Measurements from ENCODE around the gene CYRIA. TPM values are rescaled to one million over a fixed set of nuclear protein-coding genes. Genes with fewer than 3 reads are reported as not detected.

The CYRIA gene
- 1 to 10 TPM; 2.4 to 6.4 TPM for total RNA-seq
- long read RNA-seq, partial matches to known transcripts: 0 of 1 reads
- long read RNA-seq, other reads (novel, unspliced or antisense): 1 of 1 reads

DNA sequence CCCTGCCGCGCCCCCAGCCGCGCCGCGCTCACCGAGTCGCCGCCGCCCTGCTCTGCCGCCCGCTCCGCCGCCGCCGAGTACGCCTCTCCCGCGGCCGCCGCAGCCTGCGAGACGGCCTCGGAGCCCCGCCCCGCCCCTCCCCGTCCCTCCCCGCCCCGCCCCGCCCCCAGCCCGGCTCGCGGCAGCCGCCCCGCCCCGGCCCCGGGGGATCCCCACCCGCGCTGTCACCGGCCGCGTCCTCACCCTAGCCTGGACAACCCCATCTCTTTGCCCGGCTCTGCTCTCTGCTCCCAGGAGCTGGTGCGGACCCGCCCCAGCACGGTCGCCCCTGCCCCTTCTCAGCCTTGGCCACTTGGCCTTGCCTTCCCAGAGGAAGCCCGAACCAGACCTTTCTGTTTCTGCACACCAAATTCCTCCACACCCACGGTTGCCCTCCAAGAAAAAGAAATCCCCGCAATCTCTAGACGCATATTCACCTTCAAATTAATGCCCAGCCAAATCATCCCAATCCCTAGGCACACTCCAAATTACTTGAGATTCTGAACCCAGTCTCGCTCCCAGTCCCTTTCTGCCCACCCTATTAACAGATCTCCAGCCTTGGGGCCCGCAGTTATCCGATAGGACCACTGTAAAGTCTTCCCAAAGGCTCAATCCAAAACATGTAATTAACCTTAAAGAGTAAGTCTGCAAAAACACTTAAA is at the start of gene CYRIA:
Gene CYRIA (minus strand): TSS at position 87 of the 701 bp plus-strand sequence. CDS start 77,715 bp downstream, outside the sequence.
- ATAC-seq (peak; percentile 91), DNase-seq (peak; percentile 54 to 75)
- intact Hi-C loops (cut with DNase I, micrococcal nuclease): no loop called here

DNA sequence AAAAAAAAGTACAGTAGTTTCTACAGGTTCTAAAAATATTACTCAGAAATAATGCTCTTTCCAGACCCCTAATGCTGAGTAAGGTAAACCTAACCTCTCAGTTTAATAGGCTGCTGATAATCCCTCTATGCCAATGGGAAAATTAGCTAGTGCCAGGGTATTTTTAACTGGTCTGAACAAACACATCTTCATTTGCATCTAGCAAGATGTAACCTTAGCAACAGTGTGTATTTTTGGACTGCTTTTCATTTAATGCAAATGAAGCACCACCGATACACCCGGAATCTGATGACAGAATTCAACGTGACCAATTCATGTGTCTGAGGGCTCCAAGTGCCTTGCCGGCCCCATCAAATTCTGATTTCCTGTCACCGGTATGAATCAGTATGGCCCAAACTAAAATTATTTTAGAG is 47.4 kb upstream of the CYRIA start:
- ATAC-seq: no peak
- no peak for DNase-seq
- intact Hi-C loops (cut with DNase I, micrococcal nuclease): no loop called here

DNA sequence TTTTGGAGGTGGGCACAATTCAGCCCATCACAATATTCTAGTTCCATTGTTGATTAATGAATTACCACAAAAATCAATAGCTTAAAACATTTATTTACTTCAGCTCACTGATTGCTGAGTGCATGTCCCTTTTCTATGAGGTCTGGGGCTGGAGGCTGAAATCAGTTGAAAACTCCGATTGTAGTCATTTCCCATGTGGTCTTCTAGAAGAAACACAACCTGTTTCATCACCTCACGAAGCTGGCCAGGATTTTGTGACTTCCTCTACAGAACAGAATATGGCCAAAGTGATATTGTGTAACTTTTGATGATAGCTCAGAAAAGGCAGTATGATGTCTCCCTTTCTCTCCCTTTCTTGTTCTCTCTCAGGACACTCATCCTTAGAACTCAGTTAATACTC is 44.1 kb upstream of the CYRIA start:
- ATAC-seq: no peak
- no peak for DNase-seq
- intact Hi-C loops (cut with DNase I, micrococcal nuclease): no loop called here

DNA sequence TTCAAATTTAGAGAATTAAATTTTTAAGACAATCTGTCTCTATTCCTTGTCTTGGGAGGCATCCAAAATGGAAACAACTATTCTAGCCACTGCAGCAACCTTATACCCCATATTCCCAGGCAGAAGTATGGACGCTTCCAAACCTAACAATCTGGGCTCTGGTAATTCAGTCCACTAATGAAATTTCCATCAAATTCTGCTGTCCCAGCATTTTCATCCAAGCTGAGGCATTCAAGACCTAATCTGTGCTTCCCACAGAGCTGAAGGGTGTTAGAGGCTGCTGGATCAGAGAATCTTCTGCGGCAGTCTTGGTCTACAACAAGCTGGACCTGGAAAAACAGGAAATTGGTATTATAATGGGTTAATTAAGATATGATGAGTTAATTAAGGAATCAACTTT is 42.5 kb upstream of the CYRIA start:
- DNase-seq (no peak), ATAC-seq (no peak)
- intact Hi-C loops (cut with DNase I, micrococcal nuclease): no loop called here

DNA sequence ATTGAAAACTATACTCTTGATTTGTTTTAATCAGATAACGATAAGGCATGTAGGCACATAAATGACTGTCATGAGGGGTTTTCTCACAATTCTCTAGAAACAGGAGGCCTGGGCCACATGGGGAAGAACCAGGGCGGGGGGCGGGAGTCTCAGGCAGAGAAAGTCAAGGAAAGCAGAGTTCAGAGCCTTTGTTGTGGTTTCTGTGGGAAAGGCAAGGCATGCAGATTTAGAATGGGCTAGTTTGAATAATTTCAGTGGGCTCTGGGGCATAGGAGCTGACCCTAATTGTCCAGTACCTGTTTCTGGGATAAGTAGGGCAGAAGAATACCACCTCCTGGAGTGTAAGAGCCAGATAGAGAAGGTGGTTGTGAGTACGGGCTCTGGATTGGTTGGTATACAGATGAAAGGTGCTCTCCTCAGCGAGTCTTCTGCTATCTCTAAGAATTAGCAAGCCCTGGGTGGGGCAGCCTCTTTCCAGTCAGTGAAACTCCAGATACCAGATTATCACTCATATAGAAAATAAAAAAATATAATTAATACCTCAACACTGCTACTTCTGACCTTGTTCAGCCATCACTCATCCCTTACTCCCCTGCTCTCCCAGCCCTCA is 41.5 kb upstream of the CYRIA start:
- DNase-seq (no peak), ATAC-seq (no peak)
- intact Hi-C loops (cut with DNase I, micrococcal nuclease): no loop called here

DNA sequence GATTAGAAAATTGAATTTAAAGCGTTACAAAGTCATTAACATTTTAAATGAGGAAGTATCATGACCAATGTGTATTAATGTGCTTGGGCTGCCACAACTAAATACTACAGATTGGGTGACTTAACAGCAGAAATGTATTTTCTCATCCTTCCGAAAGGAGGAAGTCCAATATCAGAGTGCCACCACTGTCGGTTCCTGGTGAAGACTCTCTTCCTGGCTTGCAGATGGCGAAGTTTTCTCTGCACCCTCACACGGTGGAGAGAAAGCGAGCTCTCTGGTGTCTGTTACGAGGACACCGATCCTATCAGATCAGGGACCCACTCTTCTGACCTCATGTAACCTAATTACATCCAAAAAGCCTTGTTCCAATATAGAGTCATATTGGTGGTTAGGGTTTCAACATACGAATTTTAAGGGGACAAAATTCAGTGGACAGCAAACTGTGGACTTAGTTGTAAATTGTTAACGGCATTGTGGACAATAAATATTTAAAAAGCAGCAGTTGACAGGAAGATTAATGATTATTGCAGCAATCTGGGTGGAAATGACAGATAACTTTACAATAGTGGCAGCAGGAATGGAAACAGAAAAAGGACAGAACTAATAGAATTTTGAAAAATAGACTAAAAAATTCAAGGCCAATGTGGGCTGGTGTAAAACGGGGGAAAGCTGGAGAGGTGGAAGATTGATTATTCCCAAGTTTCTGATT is 35.1 kb upstream of the CYRIA start:
- intact Hi-C loops (cut with DNase I, micrococcal nuclease): no loop called here
- ATAC-seq (no peak), DNase-seq (no peak)

DNA sequence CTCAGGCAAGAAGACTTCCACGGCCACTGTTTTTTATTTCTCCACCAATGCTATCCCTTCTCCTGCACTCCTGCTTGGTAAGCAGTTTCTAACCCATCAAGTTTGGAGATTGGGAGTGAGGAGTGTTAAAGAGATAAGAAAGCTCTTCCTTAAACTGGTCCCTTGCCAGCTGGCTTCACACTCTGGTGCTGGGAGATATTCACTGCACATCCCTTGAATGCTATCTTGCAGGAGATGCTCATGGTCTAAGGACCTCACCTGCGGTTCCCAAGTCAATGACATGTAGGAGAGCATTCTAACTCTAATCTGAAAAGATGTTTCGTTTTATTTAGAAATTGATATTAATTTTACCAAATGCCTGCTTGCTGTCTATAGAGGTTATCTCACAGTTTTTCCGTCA is 28.2 kb upstream of the CYRIA start:
- ATAC-seq (no peak), DNase-seq (no peak)
- intact Hi-C loops (cut with DNase I, micrococcal nuclease): no loop called here

DNA sequence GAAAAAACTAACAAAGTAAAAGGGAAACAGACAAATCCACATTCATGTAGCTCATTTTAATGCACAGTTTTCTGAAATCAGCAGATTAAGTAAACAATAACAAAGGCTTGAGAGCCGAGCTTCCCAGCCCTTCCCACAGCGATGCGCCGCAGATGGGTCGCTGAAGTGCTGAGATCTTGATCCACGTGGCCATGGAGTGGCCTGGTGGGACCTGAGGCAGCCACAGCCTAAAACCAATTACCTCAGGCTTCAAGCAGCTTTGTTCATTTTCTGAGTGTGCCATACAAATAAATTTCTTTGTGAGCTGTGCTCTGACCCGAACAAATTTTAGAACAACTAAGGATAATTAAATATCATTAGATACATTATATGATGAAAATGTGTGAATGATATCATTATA is 25.6 kb upstream of the CYRIA start:
- intact Hi-C loops (cut with DNase I, micrococcal nuclease): no loop called here
- DNase-seq: no peak
- ATAC-seq: no peak

DNA sequence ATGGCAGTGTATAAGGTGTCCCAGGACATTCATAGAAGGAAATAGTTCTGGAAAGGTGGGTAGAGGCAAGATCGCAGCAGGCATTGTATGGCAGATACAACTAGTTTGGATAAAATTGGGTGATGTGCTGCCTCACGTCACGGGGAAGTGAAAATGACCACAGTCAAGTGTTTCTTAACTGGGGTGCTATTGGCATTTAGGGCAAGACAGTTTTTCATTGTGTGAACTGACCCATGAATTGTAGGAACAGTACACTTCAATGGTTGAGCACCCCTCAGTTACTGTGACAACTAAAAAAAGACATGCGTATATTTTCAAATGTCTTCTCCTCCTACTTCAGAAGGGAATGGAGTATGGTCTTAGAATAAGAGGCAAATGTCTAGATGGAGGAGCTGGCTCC is 22.3 kb upstream of the CYRIA start:
- intact Hi-C loops (cut with DNase I, micrococcal nuclease): no loop called here
- ATAC-seq (no peak), DNase-seq (no peak)

DNA sequence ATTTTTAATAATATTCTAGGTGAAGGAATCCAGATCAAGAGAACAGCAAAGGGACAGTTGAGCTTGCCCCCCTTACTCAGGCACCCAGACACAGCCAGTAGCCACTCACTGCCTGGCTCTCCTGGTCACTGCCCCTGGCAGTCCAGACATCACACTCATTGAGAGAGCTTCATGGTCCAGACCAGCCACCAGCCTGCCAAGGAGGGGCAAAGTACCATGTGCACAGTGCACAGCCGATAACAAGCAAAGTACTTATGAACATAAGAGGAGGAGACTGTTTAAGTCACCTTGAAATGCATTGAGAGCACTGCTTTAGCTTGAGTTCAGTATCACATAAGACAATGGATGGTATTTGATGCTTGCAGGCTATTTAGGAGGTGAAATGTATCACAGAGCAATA is 21.6 kb upstream of the CYRIA start:
- intact Hi-C loops (cut with DNase I, micrococcal nuclease): no loop called here
- DNase-seq (no peak), ATAC-seq (no peak)

DNA sequence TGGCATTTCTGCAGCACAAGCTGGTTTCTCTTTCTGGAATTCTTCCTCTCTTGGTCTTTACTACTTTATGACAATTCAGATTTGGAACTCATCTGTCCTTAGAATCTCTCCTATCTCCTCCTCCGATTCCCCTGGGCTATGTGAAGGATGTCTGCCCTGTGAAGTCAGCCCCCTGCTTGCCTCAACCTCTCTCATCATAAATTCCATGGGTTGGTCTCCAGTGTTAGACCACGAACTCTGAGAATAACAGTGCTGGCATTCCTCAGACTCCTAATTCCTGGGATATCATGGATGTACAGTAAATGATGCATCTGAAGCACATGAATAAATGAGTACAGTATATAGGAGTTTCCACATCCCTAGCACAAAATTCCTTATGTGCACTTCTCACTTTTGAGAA is 21.0 kb upstream of the CYRIA start:
- ATAC-seq (no peak), DNase-seq (no peak)
- intact Hi-C loops (cut with DNase I, micrococcal nuclease): no loop called here

DNA sequence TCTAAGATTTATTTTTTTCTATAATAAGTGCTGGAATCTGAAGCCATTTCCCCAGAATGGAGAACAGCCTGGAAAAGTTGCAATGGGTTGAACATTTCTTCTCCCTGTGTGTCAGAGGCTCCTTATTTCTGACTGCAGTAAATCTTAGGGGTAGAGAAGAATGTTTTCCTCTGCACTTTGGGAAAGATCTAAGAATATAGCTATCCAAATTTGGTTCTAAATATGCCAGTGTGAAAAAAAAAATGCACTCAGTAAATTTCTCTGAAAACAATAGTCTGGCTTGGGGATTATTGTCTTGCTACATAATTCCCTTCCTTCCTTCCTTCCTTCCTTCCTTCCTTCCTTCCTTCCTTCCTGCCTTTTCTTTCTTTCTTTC is 19.7 kb upstream of the CYRIA start:
- no peak for ATAC-seq
- intact Hi-C loops (cut with DNase I, micrococcal nuclease): no loop called here
- no peak for DNase-seq

DNA sequence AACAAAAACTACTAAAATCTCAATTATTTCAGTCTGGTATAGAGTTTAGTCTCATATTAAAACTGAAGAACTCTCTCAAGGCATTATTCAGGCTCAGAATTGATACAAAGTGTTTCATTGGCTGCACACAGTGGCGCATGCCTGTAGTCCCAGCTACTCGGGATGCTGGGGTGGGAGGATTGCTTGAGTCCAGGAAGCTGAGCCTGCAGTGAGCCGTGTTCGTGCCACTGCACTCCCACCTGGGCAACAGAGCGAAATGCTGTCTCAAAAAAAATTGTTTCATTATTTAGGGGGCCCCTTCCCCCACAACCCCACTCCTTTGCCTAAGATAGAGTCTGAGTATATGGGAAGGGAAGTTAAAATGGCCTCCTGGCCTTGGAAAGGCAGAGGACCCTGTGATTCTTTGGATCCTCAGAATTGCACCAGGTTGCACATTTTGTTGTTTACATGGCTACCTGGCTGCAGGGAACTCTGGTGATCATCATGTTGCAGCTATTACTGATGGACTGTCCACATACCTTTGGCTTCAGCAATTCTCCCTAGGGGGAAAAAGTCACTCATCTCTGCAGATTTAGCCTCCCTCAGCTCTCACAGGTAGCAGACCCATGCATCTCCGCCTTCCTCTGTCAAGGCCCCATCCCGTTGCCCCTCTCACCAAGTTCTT is 19.2 kb upstream of the CYRIA start:
- intact Hi-C loops (cut with DNase I, micrococcal nuclease): no loop called here
- ATAC-seq (no peak), DNase-seq (no peak)

DNA sequence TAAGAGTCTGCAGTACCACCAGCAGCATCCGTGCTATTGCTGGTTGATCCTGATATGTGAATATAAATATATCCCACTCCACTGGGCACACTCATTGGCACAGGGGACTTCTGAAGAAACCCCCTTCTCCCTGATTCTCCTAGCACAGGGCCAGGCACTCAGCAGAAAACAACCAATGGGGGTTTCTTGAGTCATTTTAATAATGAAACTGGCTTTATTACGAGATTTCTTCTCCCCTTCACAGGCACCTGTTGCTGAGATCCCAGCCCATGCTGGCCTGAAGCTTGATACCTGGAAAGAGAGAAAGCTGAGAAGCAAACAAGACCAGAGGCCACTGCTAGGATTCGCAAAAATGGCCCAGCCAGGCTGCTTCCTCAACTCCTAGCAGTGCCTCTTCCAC is 17.9 kb upstream of the CYRIA start:
- no peak for DNase-seq
- intact Hi-C loops (cut with DNase I, micrococcal nuclease): no loop called here
- ATAC-seq: no peak

DNA sequence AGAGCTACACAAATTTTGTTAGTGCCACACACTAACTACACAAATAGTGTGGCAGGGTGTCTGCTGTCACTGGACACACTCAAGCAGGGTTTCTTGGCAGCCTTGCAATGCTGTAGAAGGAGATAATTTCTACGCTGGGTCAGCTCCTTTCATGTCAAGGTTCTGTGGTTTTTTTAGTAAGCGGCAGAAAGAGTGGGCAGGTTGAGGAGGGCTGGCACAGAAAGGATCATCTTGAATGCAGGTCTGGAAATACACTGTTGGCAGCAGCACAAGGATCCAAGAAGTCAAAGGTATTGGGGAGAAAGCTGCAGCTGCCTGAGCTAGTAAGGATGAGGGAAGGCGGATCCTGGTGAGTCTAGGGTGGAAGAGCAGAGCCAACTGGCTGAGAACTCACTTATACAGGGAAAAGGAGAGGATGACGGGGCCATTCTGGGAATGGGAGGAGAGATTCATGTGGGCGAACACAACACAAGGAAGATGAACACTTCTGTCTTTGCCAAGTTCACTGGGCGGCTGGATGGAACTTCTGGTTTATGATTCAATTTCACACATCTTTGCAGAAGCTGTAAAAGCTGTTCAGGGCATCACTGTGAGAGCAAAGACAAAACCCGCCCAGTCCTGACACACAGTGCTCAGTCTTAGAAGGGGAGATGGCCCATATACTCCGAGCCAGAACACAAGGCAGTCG is 16.9 kb upstream of the CYRIA start:
- no peak for ATAC-seq
- DNase-seq: no peak
- intact Hi-C loops (cut with DNase I, micrococcal nuclease): no loop called here

DNA sequence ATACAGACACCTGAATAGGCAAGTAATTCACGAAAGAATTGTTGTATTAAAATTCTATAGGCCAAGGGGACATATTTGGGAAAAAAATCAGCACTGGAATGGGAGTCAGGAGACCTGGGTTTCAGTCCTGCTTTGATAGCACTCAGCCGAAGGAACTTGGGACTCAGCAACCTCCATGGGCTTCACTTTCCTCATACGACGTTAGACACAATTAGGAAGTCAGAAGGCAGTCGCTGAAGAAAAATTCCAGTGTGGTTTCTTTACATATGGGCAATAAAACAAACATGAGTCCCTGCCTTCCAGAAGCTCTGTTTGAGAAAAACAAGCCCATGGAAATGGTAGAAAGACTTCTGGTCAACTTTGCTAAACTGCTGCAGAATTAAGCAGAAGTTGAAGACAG is 15.1 kb upstream of the CYRIA start:
- DNase-seq (no peak), ATAC-seq (no peak)
- intact Hi-C loops (cut with DNase I, micrococcal nuclease): no loop called here

DNA sequence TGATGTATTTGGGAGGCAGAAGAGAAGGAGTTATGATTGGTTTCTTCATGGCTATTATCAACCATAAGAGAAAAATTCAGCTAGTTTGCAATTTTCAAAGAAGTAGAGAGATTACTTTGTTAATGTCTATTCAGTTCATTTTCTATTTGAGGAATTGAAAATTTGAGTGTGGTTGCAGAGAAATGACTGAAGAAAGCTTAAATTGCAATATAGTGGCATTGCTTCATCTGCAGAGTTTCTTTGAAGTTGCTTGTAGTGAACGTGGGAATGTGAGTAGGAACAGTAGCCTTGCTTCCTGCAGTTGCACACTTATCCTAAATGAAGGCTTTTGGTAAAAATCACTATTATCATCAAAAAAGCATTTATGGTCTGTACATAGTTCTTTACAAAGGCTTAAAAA is 14.7 kb upstream of the CYRIA start:
- no peak for ATAC-seq
- no peak for DNase-seq
- intact Hi-C loops (cut with DNase I, micrococcal nuclease): no loop called here

DNA sequence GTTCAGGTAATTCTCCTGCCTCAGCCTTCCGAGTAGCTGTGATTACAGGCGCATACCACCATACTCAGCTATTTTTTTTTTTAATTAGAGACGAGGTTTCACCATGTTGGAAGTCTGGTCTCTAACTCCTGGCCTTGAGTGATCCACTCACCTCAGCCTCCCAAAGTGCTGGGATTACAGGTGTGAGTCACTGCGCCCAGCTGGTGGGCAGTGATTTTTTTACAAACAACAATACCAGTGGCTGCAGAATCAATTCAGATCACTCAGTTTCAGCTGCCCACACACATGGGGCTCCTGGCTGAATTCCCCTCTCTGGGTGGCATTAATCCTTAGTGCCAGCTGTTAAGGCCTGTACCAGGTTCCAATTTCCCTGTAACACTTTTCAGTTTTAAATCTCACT is 13.3 kb upstream of the CYRIA start:
- DNase-seq (no peak), ATAC-seq (no peak)
- intact Hi-C loops (cut with DNase I, micrococcal nuclease): no loop called here

DNA sequence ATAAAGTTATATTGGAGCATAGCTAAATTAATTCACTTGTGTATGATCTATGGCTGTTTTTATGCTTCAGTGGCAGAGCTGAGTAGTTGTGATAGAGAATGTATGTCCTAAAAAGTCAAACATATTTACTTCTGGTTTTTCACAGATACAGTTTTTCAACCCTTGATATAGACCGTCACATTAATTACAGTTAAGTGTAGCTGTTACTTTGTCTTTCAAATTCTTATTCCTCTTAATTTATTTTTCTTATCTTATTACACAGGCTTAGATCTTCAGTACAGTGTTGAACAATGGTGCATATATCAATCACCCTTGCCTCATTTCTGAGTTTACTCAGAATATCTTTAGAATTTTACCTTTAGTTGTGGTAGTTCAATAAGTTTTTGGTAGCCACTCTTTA is 12.2 kb upstream of the CYRIA start:
- intact Hi-C loops (cut with DNase I, micrococcal nuclease): no loop called here
- no peak for ATAC-seq
- DNase-seq: no peak
